ENCODE measurements around the gene HHAT.

- TF ChIP-seq CTCF (IDR thresholded peaks at IDR 0.05; ENCODE audit: poor library complexity, severe bottlenecking) (no peak), MXI1 (conservative IDR thresholded peaks at IDR 0.05; ENCODE audit: poor library complexity, severe bottlenecking) (no peak), EZH2 (IDR thresholded peaks at IDR 0.05; ENCODE audit: borderline replicate concordance, insufficient read depth, low read length, poor library complexity, severe bottlenecking) (no peak), TAF1 (IDR thresholded peaks at IDR 0.05; ENCODE audit: low read depth) (no peak), REST (IDR thresholded peaks at IDR 0.05; ENCODE audit: borderline replicate concordance) (no peak), POLR2AphosphoS5 (IDR thresholded peaks at IDR 0.05) (no peak), EP300 (conservative IDR thresholded peaks at IDR 0.05; ENCODE audit: poor library complexity, severe bottlenecking) (no peak)
Observed at GRCh38 chr1:210654176-210654981, 325.7 kb downstream of the HHAT start.
